IPS-18c (cell line): ENCODE data around the gene MCHR1.
"Not testable (repeated sequence)": the region's sequence is repeated elsewhere in the genome, so short reads cannot be mapped to it uniquely, and the experiment has no call there.

Experiments
- H3K4me3 ChIP-seq: 2 replicates; pipeline ENCODE4 v1.7.0; 2013; ENCODE audit warnings: low read depth, mild to moderate bottlenecking, low read length, moderate library complexity; ENCODE audit not compliant: insufficient read depth
- H3K9me3 ChIP-seq: one replicate; pipeline ENCODE4 v1.6.1; 2013; ENCODE audit warnings: mild to moderate bottlenecking, low read length, moderate library complexity; ENCODE audit not compliant: control insufficient read depth, insufficient read depth

Gene MCHR1

GRCh38 chr22:40651563-40652501 is 27.5 kb upstream of the MCHR1 start:
- H3K4me3 ChIP-seq: peak overlapping the region; percentile 62
- H3K9me3 ChIP-seq: peaks cover 2% of the 10 kb centered on the region

- Histone ChIP-seq H3K9me3 (peaks cover 2% of the 10 kb centered on the region), H3K4me3 (no peak overlapping the region)
These were observed 25.9 kb upstream of the MCHR1 start for GRCh38 chr22:40653361-40653760.

- Histone ChIP-seq H3K4me3 (no peak overlapping the region), H3K9me3 (peaks cover 2% of the 10 kb centered on the region)
These were observed 24.6 kb upstream of the MCHR1 start for GRCh38 chr22:40654522-40655167.

- not testable (repeated sequence) for H3K9me3 ChIP-seq, H3K4me3 ChIP-seq
These were observed 23.3 kb upstream of the MCHR1 start for GRCh38 chr22:40655941-40656340.

- H3K4me3 ChIP-seq, H3K9me3 ChIP-seq: not testable (repeated sequence)
These were observed 22.6 kb upstream of the MCHR1 start for GRCh38 chr22:40656651-40657050.

GRCh38 chr22:40659166-40659565 is 20.1 kb upstream of the MCHR1 start:
- Histone ChIP-seq H3K4me3 (no peak overlapping the region), H3K9me3 (no peaks in the 10 kb centered on the region)

GRCh38 chr22:40660730-40661129 is 18.6 kb upstream of the MCHR1 start:
- no peaks in the 10 kb centered on the region for H3K9me3 ChIP-seq

GRCh38 chr22:40661671-40662070 is 17.6 kb upstream of the MCHR1 start:
- Histone ChIP-seq H3K9me3 (no peaks in the 10 kb centered on the region), H3K4me3 (no peak overlapping the region)

More at GRCh38 chr22:40660730-40661129, 18.6 kb upstream of the MCHR1 start:
- H3K4me3 ChIP-seq: no peak overlapping the region

- Histone ChIP-seq H3K4me3 (no peak overlapping the region), H3K9me3 (no peaks in the 10 kb centered on the region)
These were observed 14.0 kb upstream of the MCHR1 start for GRCh38 chr22:40665312-40665711.

GRCh38 chr22:40666151-40666848 is 13.0 kb upstream of the MCHR1 start:
- Histone ChIP-seq H3K4me3 (no peak overlapping the region), H3K9me3 (no peaks in the 10 kb centered on the region)

GRCh38 chr22:40668611-40669411 is 10.5 kb upstream of the MCHR1 start:
- H3K4me3 ChIP-seq: no peak overlapping the region
- no peaks in the 10 kb centered on the region for H3K9me3 ChIP-seq

GRCh38 chr22:40670058-40670457 is 9.2 kb upstream of the MCHR1 start:
- no peak overlapping the region for H3K4me3 ChIP-seq
- H3K9me3 ChIP-seq: no peaks in the 10 kb centered on the region

GRCh38 chr22:40671369-40671768 is 7.9 kb upstream of the MCHR1 start:
- Histone ChIP-seq H3K9me3 (no peaks in the 10 kb centered on the region), H3K4me3 (no peak overlapping the region)

- no peak overlapping the region for H3K4me3 ChIP-seq
- H3K9me3 ChIP-seq: no peaks in the 10 kb centered on the region
These were observed 7.4 kb upstream of the MCHR1 start for GRCh38 chr22:40671796-40672360.

- Histone ChIP-seq H3K9me3 (no peaks in the 10 kb centered on the region), H3K4me3 (no peak overlapping the region)
These were observed 6.3 kb upstream of the MCHR1 start for GRCh38 chr22:40673017-40673416.

GRCh38 chr22:40674274-40674673 is 5.0 kb upstream of the MCHR1 start:
- no peaks in the 10 kb centered on the region for H3K9me3 ChIP-seq
- no peak overlapping the region for H3K4me3 ChIP-seq

GRCh38 chr22:40676166-40676565 is 3.1 kb upstream of the MCHR1 start:
- not testable (repeated sequence) for H3K4me3 ChIP-seq, H3K9me3 ChIP-seq
